ENCODE data around the gene ELF5.

GRCh38 chr11:34513682-34514449, at the start of gene ELF5:
- TF ChIP-seq CTCF (conservative IDR thresholded peaks at IDR 0.05) (no peak), EZH2 (IDR thresholded peaks at IDR 0.05; ENCODE audit: low read depth) (no peak)

Measured in PC-9 (cell line).